GM19468 (cell line): ENCODE data around the gene COL23A1.

Source experiments
- ATAC-seq: cut with Tn5 transposase; IDR thresholded peaks from one replicate; pipeline ENCODE4 v1.9.1; 2021; ENCODE audit warnings: mild to moderate bottlenecking, moderate library complexity, moderate number of reproducible peaks; ENCODE audit not compliant: unreplicated experiment; ENCODE audit errors: extremely low read depth

The COL23A1 gene

DNA sequence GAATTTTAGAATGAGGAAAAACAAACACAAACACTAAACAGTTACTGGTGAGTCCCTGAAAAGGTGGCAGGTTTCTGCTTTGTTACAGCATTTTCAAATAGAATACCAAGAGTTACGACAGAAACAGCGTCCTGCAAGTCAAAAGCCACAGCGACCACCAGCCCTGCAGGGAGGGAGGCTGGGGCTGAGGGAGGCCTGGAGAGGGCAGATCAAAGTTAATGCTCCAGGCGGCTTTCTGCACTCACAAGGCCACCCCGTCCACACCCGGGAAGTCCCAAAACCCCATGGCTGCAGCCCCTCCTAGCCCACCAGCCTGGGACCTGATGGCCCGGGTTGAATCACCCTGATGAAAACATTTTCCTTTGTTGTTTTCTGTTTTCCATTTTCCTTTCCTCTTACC is 29.3 kb downstream of the COL23A1 start:
- no peak for ATAC-seq

DNA sequence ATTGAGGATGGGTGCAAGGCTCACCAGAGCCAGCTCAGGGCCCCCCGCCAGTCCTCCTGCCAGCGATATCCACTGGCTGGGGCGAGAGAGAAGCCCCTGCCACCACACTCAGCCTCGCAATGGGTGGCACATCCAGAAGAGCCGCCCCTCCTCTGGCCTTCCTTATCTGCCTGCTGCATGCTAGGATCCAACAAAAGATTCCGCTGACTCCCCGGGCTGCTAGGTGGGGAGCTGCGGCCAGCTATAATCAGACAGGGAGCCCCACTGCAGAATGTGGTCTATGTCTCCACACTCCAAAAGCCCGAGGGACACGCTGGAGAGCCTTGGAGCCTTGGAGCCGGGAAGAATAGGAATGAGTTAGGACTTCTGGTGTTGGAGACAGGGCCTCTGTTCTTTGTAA is 32.8 kb downstream of the COL23A1 start:
- no peak for ATAC-seq

DNA sequence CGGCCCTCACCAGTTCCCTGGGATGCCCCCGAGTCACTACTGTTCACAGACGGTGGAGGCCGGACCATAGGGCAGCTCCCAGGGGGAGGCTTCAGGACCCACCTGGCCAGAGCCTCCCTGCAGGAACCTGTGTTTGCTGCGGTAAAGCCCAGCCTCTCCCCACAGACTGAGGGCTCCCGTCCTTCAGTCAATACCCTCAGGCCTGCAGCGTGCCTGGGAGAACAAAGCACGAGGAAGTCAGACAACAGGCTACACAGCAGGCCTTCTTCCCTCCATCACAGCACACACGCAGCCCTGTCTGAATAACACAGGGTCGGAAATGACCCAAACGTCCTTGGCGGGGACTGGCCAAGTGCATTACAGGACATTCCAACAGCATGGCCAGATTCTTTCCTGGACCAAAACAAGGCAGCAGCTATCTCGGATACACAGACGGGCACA is 34.4 kb downstream of the COL23A1 start:
- ATAC-seq, result no peak

DNA sequence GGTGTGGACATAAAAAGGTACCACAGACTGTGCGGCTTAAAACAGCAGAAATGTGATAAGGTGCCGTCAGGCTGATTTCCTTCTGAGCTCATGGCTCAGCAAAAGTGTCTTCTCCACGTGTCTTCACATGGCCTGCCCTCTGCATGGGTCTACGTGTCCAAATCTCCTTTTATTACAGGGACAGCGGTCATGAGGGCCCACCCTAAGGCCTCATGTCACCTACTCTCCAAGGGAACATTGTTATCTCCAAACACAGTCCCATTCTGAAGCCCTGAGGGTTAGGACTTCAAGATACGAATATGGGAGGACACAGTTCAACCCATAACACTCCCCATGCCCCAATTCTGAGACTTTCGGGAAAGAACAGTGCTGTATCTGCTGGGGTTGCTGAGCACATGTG is 35.2 kb downstream of the COL23A1 start:
- ATAC-seq, result no peak

DNA sequence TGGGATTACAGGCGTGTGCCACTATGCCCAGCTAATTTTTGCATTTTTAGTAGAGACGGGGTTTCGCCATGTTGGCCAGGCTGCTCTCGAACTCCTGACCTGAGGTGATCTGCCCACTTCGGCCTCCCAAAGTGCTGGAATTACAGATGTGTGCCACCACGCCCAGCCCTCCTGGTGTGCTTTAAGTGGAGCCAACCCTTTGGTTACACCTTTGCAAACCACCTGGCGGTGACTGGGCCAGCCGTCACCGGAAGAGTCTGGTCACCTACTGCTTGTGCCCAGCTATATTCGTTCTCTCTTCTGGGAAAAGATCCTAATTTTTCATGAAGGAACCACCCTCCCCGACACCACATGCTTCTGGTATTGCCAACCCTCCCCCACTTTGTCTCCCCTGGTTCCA is 35.9 kb downstream of the COL23A1 start:
- ATAC-seq, result no peak

DNA sequence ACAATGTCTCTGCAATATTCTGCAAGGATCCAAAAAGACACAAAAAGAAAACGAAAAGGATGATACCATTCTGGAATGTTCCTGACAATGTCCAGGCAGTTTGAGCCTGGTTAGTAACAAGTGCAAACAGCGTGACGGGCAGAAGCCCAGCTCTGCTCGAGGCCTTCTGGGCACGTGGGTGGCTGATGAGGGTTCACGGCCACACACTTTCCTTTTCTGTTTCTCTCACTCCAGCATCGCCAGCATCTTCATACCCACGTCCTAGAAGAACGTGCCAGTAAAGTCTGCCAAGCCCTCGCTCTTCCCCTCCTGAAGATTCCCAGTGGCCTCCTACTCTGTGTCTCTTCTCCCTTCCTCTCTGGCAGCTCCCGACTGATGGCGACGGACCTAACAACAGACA is 36.7 kb downstream of the COL23A1 start:
- ATAC-seq, result no peak

DNA sequence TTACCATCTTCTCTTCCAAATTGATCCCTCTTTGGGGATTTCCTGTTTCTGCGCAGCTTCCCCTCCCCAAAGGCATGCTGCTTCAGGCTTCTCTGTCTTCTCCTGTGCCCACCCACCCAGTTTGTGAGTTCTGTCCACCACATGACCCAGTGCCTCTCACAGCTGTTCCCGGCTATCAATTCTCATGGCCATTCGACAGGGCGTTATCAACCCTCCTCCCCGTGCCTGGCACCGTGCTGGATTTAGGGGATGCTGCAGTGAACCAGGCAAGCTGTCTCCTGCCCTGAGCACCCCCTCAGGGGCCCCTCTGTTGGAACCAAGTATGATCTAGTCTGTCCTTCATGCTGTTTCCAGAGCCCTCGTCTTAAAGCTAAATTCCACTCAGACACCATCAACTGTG is 38.7 kb downstream of the COL23A1 start:
- ATAC-seq, result no peak

DNA sequence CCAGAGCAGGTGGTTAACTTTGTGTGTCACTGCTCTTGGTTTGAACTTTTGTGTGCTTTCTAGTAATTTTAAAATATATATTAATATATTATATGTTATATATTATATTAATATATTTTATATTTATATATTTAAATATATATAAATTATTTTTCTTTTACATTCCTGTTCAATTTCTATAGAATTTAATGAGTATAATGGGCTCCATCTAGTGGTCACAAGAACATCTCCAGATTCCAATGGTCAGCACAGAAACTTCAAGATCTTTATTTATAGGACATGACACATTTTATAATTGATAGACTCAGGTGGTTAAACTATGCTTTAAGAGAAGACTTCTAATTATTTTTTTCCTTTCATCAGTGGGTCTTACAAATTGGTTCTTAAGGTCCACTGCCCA is 39.1 kb downstream of the COL23A1 start:
- ATAC-seq, result no peak

DNA sequence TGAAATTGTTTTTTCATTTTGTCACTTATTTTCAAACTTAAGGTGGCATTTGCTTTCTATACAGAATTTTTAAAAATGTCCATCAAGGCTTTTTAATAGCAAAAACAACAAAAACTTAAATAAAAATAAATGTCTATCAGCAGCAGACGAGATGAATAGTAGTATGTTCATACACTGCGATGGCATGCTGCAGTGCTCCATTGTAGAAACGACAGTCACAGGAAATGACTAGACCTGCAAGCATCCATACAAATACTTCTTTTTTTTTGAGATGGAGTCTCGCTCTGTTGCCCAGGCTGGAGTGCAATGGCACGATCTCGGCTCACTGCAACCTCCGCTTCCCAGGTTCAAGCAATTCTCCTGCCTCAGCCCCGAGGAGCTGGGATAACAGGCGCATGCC is 41.4 kb downstream of the COL23A1 start:
- ATAC-seq, result no peak

DNA sequence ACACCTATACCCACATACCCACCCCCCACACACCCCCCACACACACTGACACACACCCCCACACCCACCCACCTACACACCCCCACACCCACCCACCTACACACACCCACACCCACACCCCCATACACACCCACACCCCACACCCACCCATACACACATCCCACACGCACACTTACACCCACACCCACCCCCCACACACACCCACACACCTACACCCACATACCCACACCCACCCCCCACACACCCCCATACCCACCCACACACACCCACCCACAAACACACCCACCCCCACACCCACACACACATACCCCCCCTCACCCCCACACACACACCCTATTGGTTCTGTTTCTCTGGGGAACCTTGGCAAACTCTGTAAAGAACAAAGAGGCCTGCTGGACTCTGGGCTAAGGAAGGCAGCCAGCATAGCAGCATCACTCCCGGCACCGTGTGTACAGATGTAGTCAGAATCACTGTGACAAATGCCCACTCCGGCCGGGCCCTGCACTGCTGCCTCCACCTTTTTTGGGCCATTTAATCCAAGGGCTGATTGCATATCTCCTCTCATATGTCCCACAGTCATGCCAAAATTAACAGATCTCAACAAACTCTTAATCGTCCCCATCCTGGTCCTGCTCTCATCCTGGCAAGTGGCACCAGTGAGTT is 42.3 kb downstream of the COL23A1 start:
- no peak for ATAC-seq

DNA sequence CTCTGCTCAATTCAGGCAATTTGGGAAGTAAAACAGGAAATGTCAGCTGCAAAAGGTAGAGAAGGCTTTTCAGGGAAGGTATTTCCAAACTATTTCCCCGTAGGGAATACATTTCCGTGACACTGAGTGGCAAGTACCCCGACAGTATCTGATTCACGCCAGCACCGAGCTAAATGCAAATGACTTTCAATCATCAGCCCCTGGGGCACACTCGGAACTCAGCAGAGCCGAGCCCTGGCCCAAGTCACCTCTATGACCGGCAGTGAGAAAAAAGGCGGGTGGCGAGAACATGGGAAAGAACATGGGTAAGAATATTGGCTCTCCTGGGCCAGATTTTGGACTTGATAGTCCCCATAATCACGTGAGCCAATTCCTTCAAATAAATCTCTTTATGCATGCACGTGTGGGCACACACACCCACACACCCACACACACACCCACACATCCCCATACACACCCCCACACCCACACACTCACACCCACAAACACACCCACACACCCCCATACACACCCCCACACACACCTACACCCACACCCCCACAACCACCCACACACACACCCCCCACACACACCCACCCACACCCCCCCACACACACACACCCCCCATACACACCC is 43.0 kb downstream of the COL23A1 start:
- no peak for ATAC-seq

DNA sequence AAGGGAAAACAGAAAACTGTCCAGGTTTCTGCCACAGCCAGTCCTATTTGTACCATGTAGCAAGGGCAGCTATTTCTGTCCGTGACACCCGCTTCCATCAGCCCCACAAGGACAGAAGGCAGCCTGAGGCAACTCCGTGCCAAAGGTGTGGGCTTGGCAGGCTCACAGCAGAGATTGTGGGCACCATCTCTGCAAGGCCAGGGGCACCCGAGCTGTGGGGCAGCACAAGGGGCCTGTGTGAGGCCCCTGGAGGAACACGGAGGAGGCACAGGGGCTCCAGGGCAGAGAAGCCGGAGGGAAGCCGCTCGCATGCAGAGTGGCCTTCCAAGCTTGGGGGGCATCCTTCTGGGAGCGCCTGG is 43.5 kb downstream of the COL23A1 start:
- no peak for ATAC-seq

DNA sequence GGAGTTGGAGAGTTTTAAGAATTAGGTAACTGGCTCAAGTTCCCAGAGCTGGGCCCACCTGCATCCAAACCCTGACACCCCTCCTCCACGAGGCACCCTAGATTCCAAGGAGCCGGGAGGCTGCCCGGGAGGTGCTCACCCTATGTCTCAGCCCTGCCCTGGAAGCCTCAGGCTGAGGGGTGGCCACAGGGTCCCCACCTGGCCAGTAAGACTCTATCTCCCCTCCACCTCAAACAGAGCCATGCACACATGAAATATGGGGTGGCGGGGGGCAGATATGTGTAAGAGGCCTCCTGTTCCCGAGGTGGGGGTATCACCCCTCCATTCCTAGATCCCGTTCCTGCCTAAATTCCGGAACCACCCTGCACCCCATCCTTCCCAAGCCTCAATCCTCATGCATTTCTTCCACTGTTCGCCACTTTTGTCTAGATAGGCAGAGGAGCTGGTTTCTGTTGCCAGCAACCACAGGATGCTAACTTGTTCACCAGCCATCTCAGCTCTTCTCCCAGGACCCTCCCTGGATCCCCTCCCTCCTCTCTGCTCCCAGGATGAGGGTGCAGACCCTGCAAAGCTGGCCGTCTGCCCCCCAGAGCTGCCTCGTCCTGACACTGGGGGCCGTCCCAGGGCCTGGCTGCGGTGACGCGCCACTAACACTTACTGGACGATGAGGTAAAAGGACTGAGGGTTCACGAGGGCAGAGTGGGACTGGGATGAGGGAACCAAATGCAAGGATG is 44.1 kb downstream of the COL23A1 start:
- no peak for ATAC-seq

DNA sequence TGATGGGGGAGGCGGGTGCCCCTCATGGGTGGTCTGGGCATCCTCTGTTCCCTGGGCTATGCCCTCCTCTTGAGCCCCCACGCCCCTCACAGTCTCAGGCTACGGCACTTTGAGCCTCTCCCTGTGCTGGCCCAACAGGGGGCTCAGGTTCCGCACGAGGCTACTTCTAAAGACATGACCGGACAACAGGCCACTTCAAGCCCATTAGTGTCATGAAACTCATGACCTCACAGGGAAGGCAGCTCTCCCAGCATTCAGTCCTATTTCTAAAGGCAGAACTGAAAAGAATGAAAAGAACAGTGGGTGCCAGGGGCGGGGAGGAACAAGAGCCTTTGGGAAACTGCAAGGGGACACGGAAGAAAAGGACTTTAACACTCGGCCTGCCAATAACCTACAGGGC is 45.0 kb downstream of the COL23A1 start:
- no peak for ATAC-seq

DNA sequence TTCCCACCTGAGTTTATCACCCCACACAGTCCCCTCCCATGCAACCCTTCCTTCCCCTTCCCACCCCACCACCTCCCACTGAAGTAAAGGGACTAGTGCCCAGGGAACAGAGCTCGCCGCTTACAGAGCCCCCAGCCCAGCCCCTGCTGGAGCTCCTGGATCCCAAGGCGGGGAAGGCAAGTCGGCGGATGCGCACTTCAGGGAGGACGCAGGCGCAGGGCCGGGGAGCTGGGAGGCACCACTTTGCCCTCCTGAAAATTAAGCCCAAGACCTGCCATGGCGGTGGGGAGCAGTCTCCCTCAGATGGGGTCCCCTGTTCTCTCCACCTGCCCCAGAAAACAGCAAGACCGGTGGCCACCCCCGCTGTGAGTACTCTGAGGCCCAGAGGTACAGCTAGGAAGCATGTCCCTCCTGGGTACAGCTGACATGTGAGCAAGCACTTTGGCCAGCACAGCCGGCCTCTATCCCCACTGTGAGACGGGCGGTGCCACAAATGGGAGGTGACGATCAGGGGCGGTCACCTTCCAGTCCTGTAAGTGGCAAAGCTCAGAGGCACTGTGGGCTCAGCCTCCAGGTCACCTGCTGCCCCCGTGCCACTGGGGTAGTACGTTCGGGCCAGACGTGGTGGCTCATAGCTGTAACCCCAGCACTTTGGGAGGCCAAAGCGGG is 45.9 kb downstream of the COL23A1 start:
- no peak for ATAC-seq

DNA sequence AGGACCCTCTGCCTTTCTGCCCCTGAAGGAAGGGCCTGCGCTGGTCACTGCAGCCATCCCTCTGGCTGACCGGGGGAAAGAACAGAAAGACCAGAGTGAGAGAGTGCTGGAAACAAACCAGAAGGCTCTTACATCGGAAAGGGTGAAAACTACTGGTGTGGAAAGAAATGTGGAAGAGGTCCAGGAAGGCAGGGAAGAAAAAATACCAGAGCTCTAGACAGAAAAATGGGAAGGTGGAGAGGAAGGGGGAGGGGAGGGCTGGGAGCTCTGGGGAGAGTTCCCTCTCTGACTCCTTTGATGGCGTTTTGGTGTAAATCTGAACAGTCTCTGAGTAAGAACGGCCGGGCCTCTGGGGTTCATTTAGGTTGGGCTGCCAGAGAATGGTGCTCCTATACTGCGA is 47.7 kb downstream of the COL23A1 start:
- ATAC-seq, result no peak

DNA sequence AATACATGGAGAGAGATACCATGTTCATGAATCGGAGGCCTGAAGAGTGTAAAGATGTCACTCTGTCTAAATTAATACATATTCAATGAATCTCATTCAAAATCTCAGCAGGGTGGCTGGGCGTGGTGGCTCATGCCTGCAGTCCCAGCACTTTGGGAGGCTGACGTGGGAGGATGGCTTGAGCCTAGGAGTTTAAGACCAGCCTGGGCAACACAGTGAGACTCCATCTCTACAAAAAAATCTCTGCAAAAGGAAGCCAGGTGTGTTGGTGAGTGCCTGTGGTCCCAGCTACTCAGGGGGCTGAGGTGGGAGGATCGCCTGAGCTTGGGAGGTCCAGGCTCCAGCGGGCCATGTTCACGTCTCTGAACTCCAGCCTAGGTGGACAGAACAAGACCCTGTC is 49.7 kb downstream of the COL23A1 start:
- ATAC-seq, result no peak

DNA sequence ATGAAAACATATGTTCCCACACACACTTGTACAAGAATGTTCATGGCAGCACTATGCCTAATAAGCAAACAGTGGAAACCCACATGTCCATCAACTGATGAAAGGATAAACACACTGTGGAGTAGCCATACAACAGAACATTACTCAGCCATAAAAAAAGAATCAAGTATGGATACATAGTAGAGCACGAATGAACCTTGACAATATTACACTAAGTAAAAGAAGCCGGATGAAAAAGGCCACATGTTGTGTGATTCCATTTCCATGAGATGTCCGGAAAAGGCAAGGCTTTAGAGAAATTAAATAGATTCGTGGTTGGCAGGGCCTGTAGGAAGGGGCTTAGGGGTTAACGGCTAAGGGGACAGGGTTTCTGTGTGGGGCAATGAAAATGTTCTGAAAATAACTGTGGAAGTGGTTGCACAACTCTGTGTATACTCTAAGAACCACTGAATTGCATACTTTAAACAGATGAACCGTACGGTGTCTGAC is 51.4 kb downstream of the COL23A1 start:
- no peak for ATAC-seq

DNA sequence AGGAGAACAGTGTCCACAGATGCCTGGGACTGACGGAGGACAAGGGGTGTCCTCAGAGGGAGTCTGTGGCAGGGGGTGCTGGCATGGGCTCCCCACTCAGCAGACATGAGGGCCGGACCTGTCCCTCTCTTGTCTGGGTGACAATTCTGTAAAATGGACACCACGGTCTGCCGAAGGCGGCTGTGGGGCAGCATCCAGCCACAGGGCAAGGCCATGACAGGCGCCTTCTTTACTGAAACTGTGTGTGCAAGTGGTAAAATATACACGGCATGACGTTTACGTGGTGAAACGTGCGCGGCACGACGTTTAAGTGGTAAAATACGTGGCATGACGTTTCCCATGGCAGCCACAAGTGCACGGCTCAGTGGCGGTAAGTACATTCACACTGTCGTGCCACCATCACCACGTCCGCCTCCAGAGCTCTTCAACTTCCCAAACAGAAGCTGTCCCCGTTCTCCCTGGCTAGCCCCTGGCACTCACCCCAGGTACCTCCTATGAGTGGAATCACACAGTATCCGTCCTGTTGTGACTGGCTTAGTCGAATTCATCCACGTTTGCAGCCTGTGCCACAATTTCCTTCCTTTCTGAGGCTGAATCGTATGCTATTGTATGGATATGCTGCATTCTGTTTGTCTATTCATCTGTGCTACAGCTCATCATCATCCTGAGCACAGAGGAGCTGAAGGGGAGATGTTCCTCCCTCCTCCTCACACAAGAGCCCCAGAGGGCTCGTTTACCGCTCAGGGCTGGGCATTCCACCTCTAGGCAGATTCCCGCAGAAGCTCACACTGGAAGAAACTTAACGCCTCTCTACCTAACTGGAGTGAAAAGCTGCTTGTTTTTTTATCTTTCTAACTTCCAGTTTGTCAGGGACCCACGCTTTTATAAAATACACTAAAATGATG is 52.5 kb downstream of the COL23A1 start:
- no peak for ATAC-seq
